IMR-90 (cell line): ENCODE data around the gene SETDB1. TPM values are rescaled to one million over a fixed set of nuclear protein-coding genes. Genes with fewer than 3 reads are reported as not detected.

Experiments
- ATAC-seq: fragments of 200-7000 bp; cut with Tn5 transposase; 2 replicates; pipeline ENCODE4 v1.9.1; 2020; ENCODE audit warnings: low read depth, mild to moderate bottlenecking, moderate library complexity
- BruUV-seq: library from RNA; stranded (reverse); fragments of 400-500 nt; replicated peaks from 2 replicates; lab custom pipeline; 2021; lab: Mats Ljungman, UMichigan
- CTCF ChIA-PET: fragments of 300-600 bp; formaldehyde crosslinking; extraction: SDS; loops from one replicate; lab custom pipeline; 2021; ENCODE audit warnings: antibody characterized with exemption; lab: Yijun Ruan, JAX
- POLR2A ChIA-PET: fragments of 300-600 bp; sonication (Branson Sonifier 250); formaldehyde crosslinking; loops from one replicate; lab custom pipeline; 2022; ENCODE audit warnings: antibody characterized with exemption; ENCODE audit not compliant: unreplicated experiment; lab: Charles Lee
- DNase-seq: peaks from one replicate; pipeline ENCODE4 v3.0.0; 2013
- H2AFZ ChIP-seq: replicated peaks from 2 replicates; pipeline ENCODE3; 2013; ENCODE audit warnings: low read length, mild to moderate bottlenecking; ENCODE audit not compliant: poor library complexity
- H2AK5ac ChIP-seq: 2 replicates; pipeline ENCODE4 v1.6.1; 2013; ENCODE audit warnings: low read depth, low read length, inconsistent platforms
- H2AK9ac ChIP-seq: replicated peaks from 2 replicates; pipeline ENCODE3; 2013; ENCODE audit warnings: mild to moderate bottlenecking, low read depth, low read length, moderate library complexity; ENCODE audit not compliant: poor library complexity
- H2BK120ac ChIP-seq: 2 replicates; pipeline ENCODE4 v1.6.1; 2013; ENCODE audit warnings: low read depth, low read length, inconsistent platforms
- H2BK15ac ChIP-seq: 3 replicates; pipeline ENCODE4 v1.6.1; 2013; ENCODE audit warnings: low read depth, low read length, inconsistent platforms
- H2BK20ac ChIP-seq: 2 replicates; pipeline ENCODE4 v1.6.1; 2013; ENCODE audit warnings: low read depth, mild to moderate bottlenecking, inconsistent platforms, low read length, moderate library complexity
- H2BK5ac ChIP-seq: 2 replicates; pipeline ENCODE4 v1.6.1; 2013; ENCODE audit warnings: mild to moderate bottlenecking, low read depth, low read length, inconsistent platforms; ENCODE audit not compliant: poor library complexity, severe bottlenecking
- H3K14ac ChIP-seq: replicated peaks from 2 replicates; pipeline ENCODE4 v1.6.1; 2013; ENCODE audit warnings: low read depth, low read length, inconsistent platforms
- H3K18ac ChIP-seq: 2 replicates; pipeline ENCODE4 v1.6.1; 2013; ENCODE audit warnings: low read depth, low read length, control low read depth
- H3K23ac ChIP-seq: 2 replicates; pipeline ENCODE4 v1.6.1; 2013; ENCODE audit warnings: low read depth, low read length, inconsistent platforms
- H3K27ac ChIP-seq: 2 replicates; pipeline ENCODE4 v1.5.1; 2013; ENCODE audit warnings: mild to moderate bottlenecking, control low read depth, low read length; ENCODE audit not compliant: insufficient read depth
- H3K27me3 ChIP-seq: 2 replicates; pipeline ENCODE4 v1.6.1; 2013; ENCODE audit warnings: low read length; ENCODE audit not compliant: control insufficient read depth, insufficient read depth
- H3K36me3 ChIP-seq: 2 replicates; pipeline ENCODE4 v1.6.1; 2013; ENCODE audit warnings: low read length, mixed read lengths; ENCODE audit not compliant: control insufficient read depth, insufficient read depth
- H3K4ac ChIP-seq: 2 replicates; pipeline ENCODE4 v1.6.1; 2013; ENCODE audit warnings: low read depth, low read length, inconsistent platforms
- H3K4me1 ChIP-seq: 2 replicates; pipeline ENCODE4 v1.6.1; 2013; ENCODE audit warnings: low read length, mixed read lengths; ENCODE audit not compliant: control insufficient read depth, insufficient read depth
- H3K4me2 ChIP-seq: 2 replicates; pipeline ENCODE4 v1.6.1; 2013; ENCODE audit warnings: low read depth, mild to moderate bottlenecking, control low read depth, low read length, moderate library complexity
- H3K4me3 ChIP-seq: 2 replicates; pipeline ENCODE4 v1.5.1; 2013; ENCODE audit warnings: low read depth, mild to moderate bottlenecking, control low read depth, low read length, moderate library complexity; ENCODE audit not compliant: insufficient read depth
- H3K56ac ChIP-seq: 2 replicates; pipeline ENCODE4 v1.6.1; 2013; ENCODE audit warnings: low read length, inconsistent platforms; ENCODE audit not compliant: insufficient read depth; ENCODE audit errors: extremely low read depth
- H3K79me1 ChIP-seq, 2 experiments: 2 replicates each; pipeline ENCODE4 v1.6.1; 2013; ENCODE audit warnings: low read length in 2 of 2, inconsistent platforms in 1 of 2, low read depth in 1 of 2
- H3K9ac ChIP-seq: 2 replicates; pipeline ENCODE4 v1.6.1; 2013; ENCODE audit warnings: low read depth, low read length, control low read depth
- H3K9me1 ChIP-seq: 2 replicates; pipeline ENCODE4 v1.6.1; 2013; ENCODE audit warnings: low read length, inconsistent platforms; ENCODE audit not compliant: insufficient read depth
- H3K9me3 ChIP-seq: 2 replicates; pipeline ENCODE4 v1.6.1; 2013; ENCODE audit warnings: low read length; ENCODE audit not compliant: control insufficient read depth, insufficient read depth
- H4K20me1 ChIP-seq: 2 replicates; pipeline ENCODE4 v1.6.1; 2013; ENCODE audit warnings: low read length, inconsistent platforms; ENCODE audit not compliant: insufficient read depth
- H4K5ac ChIP-seq: 2 replicates; pipeline ENCODE4 v1.6.1; 2013; ENCODE audit warnings: mild to moderate bottlenecking, low read depth, low read length, control low read depth
- H4K8ac ChIP-seq, 2 experiments: 2 replicates each; pipeline ENCODE4 v1.6.1; 2013; ENCODE audit warnings: low read depth in 2 of 2, low read length in 2 of 2, control low read depth in 1 of 2, inconsistent platforms in 1 of 2
- H4K91ac ChIP-seq: 2 replicates; pipeline ENCODE4 v1.6.1; 2013; ENCODE audit warnings: low read depth, low read length, inconsistent platforms; ENCODE audit not compliant: insufficient read depth
- BHLHE40 ChIP-seq: fragments of 150-350 bp; IDR thresholded peaks from 2 replicates; pipeline ENCODE4 v1.6.1; 2016; ENCODE audit warnings: mild to moderate bottlenecking, low read depth, low read length
- CHD1 ChIP-seq: IDR thresholded peaks from 2 replicates; pipeline ENCODE4 v1.6.1; 2012; ENCODE audit warnings: low read depth, low read length, improper control_type of control experiment
- ELK1 ChIP-seq: fragments of 150-350 bp; IDR thresholded peaks from 2 replicates; pipeline ENCODE4 v1.6.1; 2016; ENCODE audit warnings: low read depth, mild to moderate bottlenecking, low read length, moderate library complexity, borderline replicate concordance
- FOS ChIP-seq: fragments of 150-350 bp; IDR thresholded peaks from 2 replicates; pipeline ENCODE4 v1.6.1; 2016; ENCODE audit warnings: low read depth, low read length
- MAFK ChIP-seq: IDR thresholded peaks from 2 replicates; pipeline ENCODE4 v1.6.1; 2012; ENCODE audit warnings: low read depth, low read length, improper control_type of control experiment
- MAZ ChIP-seq: IDR thresholded peaks from 2 replicates; pipeline ENCODE4 v1.6.1; 2012; ENCODE audit warnings: low read depth, mild to moderate bottlenecking, low read length, improper control_type of control experiment, moderate library complexity, borderline replicate concordance
- MXI1 ChIP-seq: IDR thresholded peaks from 2 replicates; pipeline ENCODE4 v1.6.1; 2012; ENCODE audit warnings: low read depth, mild to moderate bottlenecking, low read length, moderate library complexity, borderline replicate concordance
- NFE2L2 ChIP-seq: fragments of 150-350 bp; IDR thresholded peaks from 2 replicates; pipeline ENCODE4 v1.6.1; 2016; ENCODE audit warnings: low read depth, mild to moderate bottlenecking, low read length
- POLR2A ChIP-seq: IDR thresholded peaks from 2 replicates; pipeline ENCODE4 v1.6.1; 2012; ENCODE audit warnings: mild to moderate bottlenecking, low read depth, low read length
- RAD21 ChIP-seq: IDR thresholded peaks from 2 replicates; pipeline ENCODE4 v1.6.1; 2012; ENCODE audit warnings: low read length, improper control_type of control experiment
- RCOR1 ChIP-seq: IDR thresholded peaks from 2 replicates; pipeline ENCODE4 v1.6.1; 2012; ENCODE audit warnings: mild to moderate bottlenecking, low read length, improper control_type of control experiment; ENCODE audit not compliant: insufficient replicate concordance
- RFX5 ChIP-seq: IDR thresholded peaks from 2 replicates; pipeline ENCODE4 v1.8.0; 2012; ENCODE audit warnings: low read depth, mild to moderate bottlenecking, low read length, moderate library complexity
- SMC3 ChIP-seq: fragments of 150-350 bp; IDR thresholded peaks from 2 replicates; pipeline ENCODE4 v1.6.1; 2016; ENCODE audit warnings: low read depth, mild to moderate bottlenecking, antibody characterized with exemption, low read length, moderate library complexity
- USF2 ChIP-seq: fragments of 150-350 bp; IDR thresholded peaks from 2 replicates; pipeline ENCODE4 v1.6.1; 2017; ENCODE audit warnings: mild to moderate bottlenecking, antibody characterized with exemption, low read length, low read depth
- WGBS, 2 experiments: methylation state at CpG; one replicate each; pipeline versions ENCODE4 v1.1.5 to v1.1.7; 2013; ENCODE audit warnings: missing lambda C conversion rate in 2 of 2; ENCODE audit not compliant: insufficient read length in 1 of 2; ENCODE audit errors: extremely low coverage in 2 of 2; 5-methylcytosine and 5-hydroxymethylcytosine counted together
- dilution Hi-C: fragments of 300-500 bp; cut with HindIII; formaldehyde crosslinking; loops from one replicate; pipeline ENCODE4 v1.14.3; 2018; ENCODE audit warnings: low sequenced_read_pairs; ENCODE audit not compliant: unreplicated experiment
- in situ Hi-C: fragments of 300-500 bp; cut with MboI; formaldehyde crosslinking; loops from 3 replicates; pipeline ENCODE4 v1.14.3; 2019; ENCODE audit warnings: low sequenced_read_pairs, inconsistent platforms, mixed read lengths
- intact Hi-C: fragments of 100-400 bp; cut with micrococcal nuclease; formaldehyde crosslinking; loops from 2 replicates; pipeline ENCODE4 v1.10.0; 2022
- polyA plus RNA-seq, 3 experiments: library from polyadenylated mRNA; depleted of rRNA; stranded (reverse); fragments of >200 nt; gene quantifications; 2 replicates each; pipeline ENCODE4 v1.2.3, GENCODE V29; 2012; ENCODE audit warnings: low replicate concordance in 1 of 3
- total RNA-seq: library from RNA; depleted of rRNA; stranded (reverse); fragments of >200 nt; gene quantifications from 2 replicates; pipeline ENCODE4 v1.2.3, GENCODE V29; 2012

The SETDB1 gene
- total and polyA plus RNA-seq, 2 of the 4 experiments (the other 2 are of a cell fraction) = 18.7 to 22.9 TPM

DNA sequence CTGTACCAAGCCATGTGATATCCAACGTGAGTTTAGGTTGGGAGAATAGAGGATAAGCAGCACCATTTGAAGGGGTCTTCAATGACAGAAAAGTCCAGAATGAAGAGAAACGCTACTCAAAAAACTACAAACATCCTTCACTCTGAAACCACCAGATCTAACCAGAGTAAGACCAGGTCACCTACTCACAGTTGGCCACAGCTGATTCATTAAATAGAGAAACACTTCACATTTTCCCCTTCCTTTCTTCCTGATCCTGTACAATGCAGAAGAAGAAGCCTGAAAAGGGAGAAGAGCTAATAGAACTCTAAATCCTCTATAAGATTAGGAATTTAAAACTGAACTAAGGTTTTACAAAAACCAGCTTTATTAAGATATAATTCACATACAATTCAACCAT lies 19.4 kb upstream of the SETDB1 start:
- Histone ChIP-seq H3K36me3 (no peaks in the 10 kb centered on the region), H3K4me3 (no peak overlapping the region), H2BK20ac (no peak overlapping the region), H3K56ac (no peak overlapping the region), H2AK5ac (no peak overlapping the region), H3K9me1 (no peaks in the 10 kb centered on the region), H4K5ac (no peak overlapping the region), H3K4me2 (no peak overlapping the region), H3K27me3 (peaks cover 3% of the 10 kb centered on the region; the same call in 1 of the 2 replicates), H4K8ac (no peak overlapping the region), H3K4ac (no peak overlapping the region), H3K23ac (no peak overlapping the region), H3K27ac (no peak overlapping the region), H3K4me1 (no peaks in the 10 kb centered on the region), H2AFZ (no peak overlapping the region), H3K79me1 (no peaks in the 10 kb centered on the region), H2BK5ac (no peak overlapping the region), H3K18ac (no peak overlapping the region), H3K14ac (no peak overlapping the region), H2BK15ac (no peak overlapping the region), H2AK9ac (no peak overlapping the region), H2BK120ac (no peak overlapping the region), H4K20me1 (no peaks in the 10 kb centered on the region), H3K9ac (no peak overlapping the region), H3K9me3 (no peaks in the 10 kb centered on the region), H4K91ac (no peak overlapping the region)
- dilution Hi-C loops = no loop called here
- ATAC-seq (no peak), DNase-seq (no peak)
- WGBS, 2 experiments = no CpG with 5 or more reads among the region's 2 CpGs
- CTCF ChIA-PET = interaction anchor here (0.7 kb wide), 1 partner anchor 16 kb away, joined by 4 read pairs; no protein-coding TSS in a partner anchor
- in situ Hi-C loops = no loop called here
- BruUV-seq = no TSS peak
- intact Hi-C loops = no loop called here
- no peak for TF ChIP-seq RAD21
- TF ChIP-seq MXI1 = no peak
- no peak for TF ChIP-seq USF2
- no peak for TF ChIP-seq MAFK
- no peak for TF ChIP-seq SMC3
- no peak for TF ChIP-seq RCOR1
- TF ChIP-seq FOS = no peak
- TF ChIP-seq BHLHE40 = no peak
- TF ChIP-seq NFE2L2 = no peak
- no peak for TF ChIP-seq CHD1
- no peak for TF ChIP-seq RFX5
- no peak for TF ChIP-seq POLR2A
- no peak for TF ChIP-seq ELK1
- TF ChIP-seq MAZ = no peak
- POLR2A ChIA-PET = no interaction called here
